ENCODE data around the gene PTGIS. TPM values are rescaled to one million over a fixed set of nuclear protein-coding genes. Genes with fewer than 3 reads are reported as not detected.

PTGIS gene
- total and polyA plus RNA-seq, 10 donors = 0.15 to 1.6 (median 0.92) TPM

GRCh38 chr20:49561256-49561655 lies 6.7 kb downstream of the PTGIS start:
- Histone ChIP-seq H3K36me3 (no peaks in the 10 kb centered on the region), H3K27me3 (replicated peaks in 1 of 7) (peaks cover 0 to 69% (median under 1%) of the 10 kb centered on the region in 7 donors), H3K4me1 (peaks cover 0 to 11% (median 3%) of the 10 kb centered on the region in 6 donors), H3K4me3 (no peak overlapping the region), H3K27ac (no peak overlapping the region), H3K9me3 (peaks cover 0 to 3% (median 0%) of the 10 kb centered on the region in 8 donors)
- DNase-seq = no peak
- intact Hi-C loops (cut with DNase I; ENCODE audit: low total_unique reads) = no loop called here
- TF ChIP-seq POLR2A (IDR thresholded peaks at IDR 0.05) (no peak), POLR2AphosphoS5 (IDR thresholded peaks at IDR 0.05) (no peak)
- TF ChIP-seq, protein P1, sequence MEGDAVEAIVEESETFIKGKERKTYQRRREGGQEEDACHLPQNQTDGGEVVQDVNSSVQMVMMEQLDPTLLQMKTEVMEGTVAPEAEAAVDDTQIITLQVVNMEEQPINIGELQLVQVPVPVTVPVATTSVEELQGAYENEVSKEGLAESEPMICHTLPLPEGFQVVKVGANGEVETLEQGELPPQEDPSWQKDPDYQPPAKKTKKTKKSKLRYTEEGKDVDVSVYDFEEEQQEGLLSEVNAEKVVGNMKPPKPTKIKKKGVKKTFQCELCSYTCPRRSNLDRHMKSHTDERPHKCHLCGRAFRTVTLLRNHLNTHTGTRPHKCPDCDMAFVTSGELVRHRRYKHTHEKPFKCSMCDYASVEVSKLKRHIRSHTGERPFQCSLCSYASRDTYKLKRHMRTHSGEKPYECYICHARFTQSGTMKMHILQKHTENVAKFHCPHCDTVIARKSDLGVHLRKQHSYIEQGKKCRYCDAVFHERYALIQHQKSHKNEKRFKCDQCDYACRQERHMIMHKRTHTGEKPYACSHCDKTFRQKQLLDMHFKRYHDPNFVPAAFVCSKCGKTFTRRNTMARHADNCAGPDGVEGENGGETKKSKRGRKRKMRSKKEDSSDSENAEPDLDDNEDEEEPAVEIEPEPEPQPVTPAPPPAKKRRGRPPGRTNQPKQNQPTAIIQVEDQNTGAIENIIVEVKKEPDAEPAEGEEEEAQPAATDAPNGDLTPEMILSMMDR (IDR thresholded peaks at IDR 0.05 in 8 of 11, conservative IDR thresholded peaks at IDR 0.05 in 3 of 11) = no peak
- 83 to 96% (median 89%) methylated on average over 4 of the region's 4 CpGs for WGBS, 5 donors

- Histone ChIP-seq H3K27ac (no peak overlapping the region), H3K4me1 (peaks cover 0 to 11% (median 3%) of the 10 kb centered on the region in 6 donors), H3K4me3 (no peak overlapping the region), H3K9me3 (peaks cover 0 to 9% (median 2%) of the 10 kb centered on the region in 8 donors), H3K36me3 (no peaks in the 10 kb centered on the region), H3K27me3 (replicated peaks in 1 of 7) (peaks cover 0 to 66% (median 0%) of the 10 kb centered on the region in 7 donors)
- TF ChIP-seq, protein P1 (IDR thresholded peaks at IDR 0.05 in 8 of 11, conservative IDR thresholded peaks at IDR 0.05 in 3 of 11) = no peak
- TF ChIP-seq POLR2AphosphoS5 (IDR thresholded peaks at IDR 0.05) (no peak), POLR2A (IDR thresholded peaks at IDR 0.05) (no peak)
- intact Hi-C loops (cut with DNase I; ENCODE audit: low total_unique reads) = no loop called here
- 75 to 91% (median 83%) methylated on average over 11 of the region's 11 CpGs for WGBS, 5 donors
- DNase-seq = no peak
Observed at GRCh38 chr20:49560646-49561045, 7.3 kb downstream of the PTGIS start.

DNA sequence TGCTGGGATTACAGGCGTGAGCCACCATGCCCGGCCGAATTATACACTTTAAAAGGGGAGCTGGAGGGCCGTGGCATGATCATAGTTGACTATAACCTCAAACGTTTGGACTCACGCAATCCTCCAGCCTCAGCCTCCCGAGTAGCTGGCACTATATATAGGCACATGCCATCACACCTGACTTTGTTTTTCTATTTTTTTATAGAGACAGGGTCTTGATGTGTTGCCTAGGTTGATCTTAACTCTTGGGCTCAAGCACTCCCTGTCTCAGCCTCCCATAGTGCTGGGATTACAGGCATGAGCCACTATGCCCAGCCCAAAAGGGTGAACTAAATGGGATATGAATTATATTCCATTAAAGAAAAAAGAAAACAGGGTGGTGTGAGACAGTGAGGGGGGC lies 7.8 kb downstream of the PTGIS start:
- Histone ChIP-seq H3K27ac (no peak overlapping the region), H3K4me1 (peaks cover 0 to 11% (median 3%) of the 10 kb centered on the region in 6 donors), H3K4me3 (no peak overlapping the region), H3K36me3 (no peaks in the 10 kb centered on the region), H3K9me3 (peaks cover 0 to 13% (median 2%) of the 10 kb centered on the region in 8 donors), H3K27me3 (replicated peaks in 1 of 7) (peaks cover 0 to 61% (median 0%) of the 10 kb centered on the region in 7 donors)
- intact Hi-C loops (cut with DNase I; ENCODE audit: low total_unique reads) = no loop called here
- no peak for TF ChIP-seq POLR2A (IDR thresholded peaks at IDR 0.05)
- no peak for TF ChIP-seq POLR2AphosphoS5 (IDR thresholded peaks at IDR 0.05)
- TF ChIP-seq, protein P1 (IDR thresholded peaks at IDR 0.05 in 8 of 11, conservative IDR thresholded peaks at IDR 0.05 in 3 of 11) = no peak
- WGBS, 5 donors = 81 to 95% (median 90%) methylated on average over 7 of the region's 7 CpGs
- no peak for DNase-seq

DNA sequence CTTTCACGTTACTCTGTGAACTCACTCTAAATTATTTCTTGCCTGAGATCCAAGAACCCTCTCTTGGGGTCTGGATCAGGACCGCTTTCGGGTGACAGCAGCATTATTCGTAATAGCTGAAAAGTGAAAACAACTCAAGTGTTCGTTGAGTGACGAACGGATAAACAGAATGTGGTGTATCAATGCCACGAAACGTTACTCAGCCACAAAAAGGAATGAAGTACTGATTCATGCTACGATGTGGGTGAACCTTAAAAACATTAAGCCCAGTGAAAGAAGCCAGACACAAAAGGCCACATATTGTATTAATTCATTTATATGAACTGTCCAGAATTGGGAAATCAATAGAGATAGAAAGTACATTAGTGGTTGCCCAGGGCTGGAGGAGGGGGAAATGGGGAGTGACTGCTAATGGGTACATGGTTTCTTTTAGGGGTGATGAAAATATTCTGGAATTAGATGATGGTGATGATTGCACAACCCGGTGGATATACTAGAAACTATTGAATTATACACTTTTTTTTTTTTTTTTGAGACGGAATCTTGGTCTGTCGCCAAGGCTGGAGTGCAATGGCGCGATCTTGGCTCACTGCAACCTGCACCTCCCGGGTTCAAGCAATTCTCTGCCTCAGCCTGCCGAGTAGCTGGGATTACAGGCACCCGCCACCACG lies 8.4 kb downstream of the PTGIS start:
- H3K4me1 ChIP-seq = peaks cover 0 to 11% (median 3%) of the 10 kb centered on the region in 6 donors
- no peak overlapping the region for H3K4me3 ChIP-seq
- DNase-seq = no peak
- H3K27ac ChIP-seq = no peak overlapping the region
- H3K27me3 ChIP-seq (replicated peaks in 1 of 7) = peaks cover 0 to 60% (median 3%) of the 10 kb centered on the region in 7 donors
- TF ChIP-seq POLR2A (IDR thresholded peaks at IDR 0.05) (no peak), POLR2AphosphoS5 (IDR thresholded peaks at IDR 0.05) (no peak)
- TF ChIP-seq, protein P1 (IDR thresholded peaks at IDR 0.05 in 8 of 11, conservative IDR thresholded peaks at IDR 0.05 in 3 of 11) = no peak
- WGBS, 5 donors = 81 to 93% (median 91%) methylated on average over 19 of the region's 19 CpGs
- intact Hi-C loops (cut with DNase I; ENCODE audit: low total_unique reads) = no loop called here
- peaks cover 0 to 14% (median 2%) of the 10 kb centered on the region in 8 donors for H3K9me3 ChIP-seq
- H3K36me3 ChIP-seq = no peaks in the 10 kb centered on the region
